Mesenchymal stem cell (in vitro differentiated cells and primary cell): ENCODE results near the gene CCDC102A.

Experiments used
- DNase-seq: peaks from one replicate; pipeline ENCODE4 v3.0.0-alpha.2; 2013
- H2AFZ ChIP-seq: one replicate; pipeline ENCODE4 v1.6.1; 2013; ENCODE audit warnings: low read depth, mild to moderate bottlenecking, control low read depth, inconsistent platforms, low read length, moderate library complexity
- H2AK5ac ChIP-seq: 2 replicates; pipeline ENCODE4 v1.6.1; 2013; ENCODE audit warnings: low read length, moderate library complexity, mild to moderate bottlenecking, inconsistent platforms; ENCODE audit not compliant: severe bottlenecking
- H2BK120ac ChIP-seq: one replicate; pipeline ENCODE4 v1.6.1; 2013; ENCODE audit warnings: low read depth, mild to moderate bottlenecking, inconsistent platforms, low read length, moderate library complexity
- H2BK12ac ChIP-seq, 2 experiments: one replicate each; pipeline ENCODE4 v1.6.1; 2013; ENCODE audit warnings: inconsistent platforms in 2 of 2, low read length in 2 of 2, mild to moderate bottlenecking in 2 of 2, moderate library complexity in 2 of 2, control low read depth in 1 of 2
- H2BK15ac ChIP-seq: one replicate; pipeline ENCODE4 v1.6.1; 2013; ENCODE audit warnings: mild to moderate bottlenecking, low read depth, inconsistent platforms; ENCODE audit not compliant: poor library complexity, severe bottlenecking
- H2BK5ac ChIP-seq: 2 replicates; pipeline ENCODE4 v1.6.1; 2013; ENCODE audit warnings: low read depth, mild to moderate bottlenecking, low read length, control low read depth, inconsistent platforms; ENCODE audit not compliant: poor library complexity, severe bottlenecking
- H3K14ac ChIP-seq, 2 experiments: one replicate each; pipeline ENCODE4 v1.6.1; 2013; ENCODE audit warnings: inconsistent platforms in 2 of 2, low read length in 2 of 2, control low read depth in 1 of 2, mild to moderate bottlenecking in 1 of 2, moderate library complexity in 1 of 2
- H3K18ac ChIP-seq, 2 experiments: one replicate each; pipeline ENCODE4 v1.6.1; 2013; ENCODE audit warnings: inconsistent platforms in 2 of 2, low read length in 2 of 2, control low read depth in 1 of 2, low read depth in 1 of 2, mild to moderate bottlenecking in 1 of 2
- H3K23ac ChIP-seq, 2 experiments: one replicate each; pipeline ENCODE4 v1.6.1; 2013; ENCODE audit warnings: inconsistent platforms in 2 of 2, low read length in 2 of 2, mild to moderate bottlenecking in 2 of 2, moderate library complexity in 2 of 2, control low read depth in 1 of 2
- H3K27ac ChIP-seq: 2 replicates; pipeline ENCODE4 v1.5.1; 2013; ENCODE audit warnings: mild to moderate bottlenecking, moderate library complexity, low read length, control low read depth, inconsistent platforms; ENCODE audit not compliant: poor library complexity, severe bottlenecking
- H3K27me3 ChIP-seq, 2 experiments: 2 replicates each; pipeline versions ENCODE4 v1.6.1 to v1.7.0; 2013; ENCODE audit warnings: low read length in 2 of 2, mild to moderate bottlenecking in 2 of 2, moderate library complexity in 2 of 2, control low read depth in 1 of 2, inconsistent platforms in 1 of 2; ENCODE audit not compliant: control insufficient read depth in 1 of 2, insufficient read depth in 1 of 2
- H3K36me3 ChIP-seq, 2 experiments: 2 replicates each; pipeline versions ENCODE4 v1.6.1 to v1.7.0; 2013; ENCODE audit warnings: low read length in 2 of 2, control low read depth in 1 of 2, inconsistent platforms in 1 of 2, low read depth in 1 of 2, mild to moderate bottlenecking in 1 of 2; ENCODE audit not compliant: insufficient read depth in 2 of 2, control insufficient read depth in 1 of 2
- H3K4ac ChIP-seq, 2 experiments: one replicate each; pipeline ENCODE4 v1.6.1; 2013; ENCODE audit warnings: inconsistent platforms in 2 of 2, low read length in 2 of 2, mild to moderate bottlenecking in 2 of 2, moderate library complexity in 2 of 2, control low read depth in 1 of 2, low read depth in 1 of 2
- H3K4me1 ChIP-seq: 2 replicates; pipeline ENCODE4 v1.6.1; 2013; ENCODE audit warnings: low read depth, low read length, control low read depth; ENCODE audit not compliant: control insufficient read depth, insufficient read depth
- H3K4me2 ChIP-seq: 2 replicates; pipeline ENCODE4 v1.6.1; 2013; ENCODE audit warnings: low read length, mild to moderate bottlenecking, inconsistent platforms; ENCODE audit not compliant: poor library complexity, severe bottlenecking
- H3K4me3 ChIP-seq, 2 experiments: 2 replicates each; pipeline versions ENCODE4 v1.5.1 to v1.7.0; 2013; ENCODE audit warnings: low read length in 2 of 2, mild to moderate bottlenecking in 2 of 2, control low read depth in 1 of 2, low read depth in 1 of 2; ENCODE audit not compliant: insufficient read depth in 1 of 2
- H3K79me1 ChIP-seq: replicated peaks from 2 replicates; pipeline ENCODE4 v1.6.1; 2013; ENCODE audit warnings: mild to moderate bottlenecking, control low read depth, low read length, inconsistent platforms; ENCODE audit not compliant: poor library complexity, severe bottlenecking
- H3K9ac ChIP-seq: 2 replicates; pipeline ENCODE4 v1.7.0; 2013; ENCODE audit warnings: mild to moderate bottlenecking, low read length, moderate library complexity
- H3K9me3 ChIP-seq: 2 replicates; pipeline ENCODE4 v1.7.0; 2013; ENCODE audit warnings: mild to moderate bottlenecking, low read length; ENCODE audit not compliant: control insufficient read depth
- H4K8ac ChIP-seq: one replicate; pipeline ENCODE4 v1.6.1; 2013; ENCODE audit warnings: inconsistent platforms, mild to moderate bottlenecking, low read length, moderate library complexity
- H4K91ac ChIP-seq: one replicate; pipeline ENCODE4 v1.6.1; 2013; ENCODE audit warnings: mild to moderate bottlenecking, low read length, inconsistent platforms
- WGBS: methylation state at CpG from one replicate; pipeline ENCODE4 v1.1.7; 2013; ENCODE audit warnings: mixed read lengths; 5-methylcytosine and 5-hydroxymethylcytosine counted together

CCDC102A gene

GRCh38 chr16:57528499-57529390, 7.6 kb downstream of the CCDC102A start:
- Histone ChIP-seq H3K4me3 (peak overlapping the region in 1 of 2 experiments; percentile 7), H3K4me1 (peaks cover 50% of the 10 kb centered on the region), H3K27me3 (no peaks in the 10 kb centered on the region), H2AK5ac (no peak overlapping the region), H3K23ac (no peak overlapping the region), H2AFZ (no peak overlapping the region), H3K4ac (no peak overlapping the region), H3K27ac (no peak overlapping the region), H3K79me1 (peaks cover 32% of the 10 kb centered on the region), H4K91ac (peak overlapping the region; percentile 37), H4K8ac (no peak overlapping the region), H3K14ac (no peak overlapping the region), H2BK12ac (no peak overlapping the region), H3K4me2 (no peak overlapping the region), H3K36me3 (peaks cover 4 to 32% of the 10 kb centered on the region in 2 experiments), H2BK120ac (no peak overlapping the region), H3K9me3 (no peaks in the 10 kb centered on the region), H3K9ac (no peak overlapping the region), H2BK15ac (no peak overlapping the region), H3K18ac (no peak overlapping the region), H2BK5ac (no peak overlapping the region)
- no peak for DNase-seq
- WGBS: 54% methylated on average over 124 of the region's 126 CpGs

- no peak overlapping the region for H2AK5ac ChIP-seq
- no peak overlapping the region for H3K4me2 ChIP-seq
- no peak overlapping the region for H4K8ac ChIP-seq
- no peak overlapping the region for H3K9ac ChIP-seq
- H3K23ac ChIP-seq: no peak overlapping the region
- no peaks in the 10 kb centered on the region for H3K9me3 ChIP-seq
- no peak overlapping the region for H3K4me3 ChIP-seq
- no peak overlapping the region for H3K18ac ChIP-seq
- peaks cover 23% of the 10 kb centered on the region for H3K79me1 ChIP-seq
- H3K14ac ChIP-seq: no peak overlapping the region
- no peak overlapping the region for H2BK120ac ChIP-seq
- no peak overlapping the region for H3K4ac ChIP-seq
- H3K27ac ChIP-seq: no peak overlapping the region
- H2BK5ac ChIP-seq: no peak overlapping the region
- no peak overlapping the region for H4K91ac ChIP-seq
- H2BK15ac ChIP-seq: no peak overlapping the region
- no peak for DNase-seq
- no peak overlapping the region for H2BK12ac ChIP-seq
- peaks cover 4 to 29% of the 10 kb centered on the region in 2 experiments for H3K36me3 ChIP-seq
- H3K27me3 ChIP-seq: no peaks in the 10 kb centered on the region
- WGBS: 96% methylated on average over 18 of the region's 19 CpGs
- no peak overlapping the region for H2AFZ ChIP-seq
- H3K4me1 ChIP-seq: peaks cover 40% of the 10 kb centered on the region
Observed at GRCh38 chr16:57527610-57528360, 8.6 kb downstream of the CCDC102A start.

GRCh38 chr16:57527027-57527426, 9.3 kb downstream of the CCDC102A start:
- Histone ChIP-seq H3K4me2 (no peak overlapping the region), H3K18ac (no peak overlapping the region), H3K27ac (no peak overlapping the region), H4K91ac (no peak overlapping the region), H2BK120ac (no peak overlapping the region), H3K4me3 (no peak overlapping the region), H3K9ac (no peak overlapping the region), H3K14ac (no peak overlapping the region), H3K9me3 (no peaks in the 10 kb centered on the region), H2AFZ (no peak overlapping the region), H2BK15ac (no peak overlapping the region), H3K4me1 (peaks cover 33% of the 10 kb centered on the region), H3K79me1 (peaks cover 21% of the 10 kb centered on the region), H3K23ac (no peak overlapping the region), H3K27me3 (no peaks in the 10 kb centered on the region), H2AK5ac (no peak overlapping the region), H2BK12ac (no peak overlapping the region), H4K8ac (no peak overlapping the region), H3K36me3 (peaks cover 4 to 29% of the 10 kb centered on the region in 2 experiments), H3K4ac (no peak overlapping the region), H2BK5ac (no peak overlapping the region)
- DNase-seq: no peak
- WGBS: 95% methylated on average over 4 of the region's 4 CpGs

- Histone ChIP-seq H4K8ac (no peak overlapping the region), H3K79me1 (peaks cover 16% of the 10 kb centered on the region), H3K4me3 (no peak overlapping the region), H2BK15ac (no peak overlapping the region), H4K91ac (no peak overlapping the region), H2BK120ac (no peak overlapping the region), H3K9me3 (no peaks in the 10 kb centered on the region), H3K14ac (no peak overlapping the region), H2AFZ (no peak overlapping the region), H2AK5ac (no peak overlapping the region), H2BK12ac (no peak overlapping the region), H3K9ac (no peak overlapping the region), H3K27ac (no peak overlapping the region), H2BK5ac (no peak overlapping the region), H3K4me2 (no peak overlapping the region), H3K18ac (no peak overlapping the region), H3K4ac (no peak overlapping the region), H3K36me3 (peaks cover 4 to 29% of the 10 kb centered on the region in 2 experiments), H3K4me1 (peaks cover 28% of the 10 kb centered on the region), H3K23ac (no peak overlapping the region), H3K27me3 (no peaks in the 10 kb centered on the region)
- WGBS: 94% methylated on average over 6 of the region's 6 CpGs
- no peak for DNase-seq
Observed at GRCh38 chr16:57526498-57526897, 9.9 kb downstream of the CCDC102A start.
